ENCODE measurements around the gene C17orf50. TPM values are rescaled to one million over a fixed set of nuclear protein-coding genes. Genes with fewer than 3 reads are reported as not detected.

Gene C17orf50
- total RNA-seq, 3 donors from 2014 or later: not detected

DNA sequence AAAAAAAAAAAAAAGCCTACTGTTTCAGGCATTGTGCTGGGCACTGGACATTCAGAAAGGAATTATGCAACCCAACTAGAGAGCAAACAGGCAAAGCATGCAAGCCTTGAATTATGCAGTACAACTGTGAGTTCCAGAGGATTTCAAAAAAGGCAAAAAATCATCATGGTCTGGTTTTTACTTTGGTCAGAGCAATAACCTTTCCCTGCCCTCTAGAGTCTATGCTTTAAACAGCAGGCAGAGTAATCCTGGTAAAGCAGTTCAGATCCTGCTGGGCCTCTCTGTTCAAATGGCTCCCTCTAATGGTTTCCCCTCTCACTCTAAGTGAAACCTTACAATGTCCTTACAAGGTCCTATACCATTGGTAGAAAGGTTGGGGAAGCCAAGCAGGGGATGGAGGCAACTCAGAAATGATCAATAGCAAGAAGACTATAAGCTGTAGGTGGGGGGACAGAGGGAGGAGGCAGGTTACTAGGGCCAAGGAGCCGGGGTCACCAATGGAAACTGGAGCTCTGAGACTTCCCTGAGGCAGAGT is 44.0 kb downstream of the C17orf50 start:
- Histone ChIP-seq H3K27me3 (no peaks in the 10 kb centered on the region), H3K4me3 (no peak overlapping the region), H3K36me3 (no peaks in the 10 kb centered on the region), H3K27ac (no peak overlapping the region), H3K9me3 (no peaks in the 10 kb centered on the region), H3K4me1 (peaks cover 0 to 6% of the 10 kb centered on the region in 2 donors)
- intact Hi-C loops (cut with DNase I; ENCODE audit: low total_unique reads): loop anchor here (5.0 kb wide), 1 partner anchor 37 kb away; no protein-coding TSS in a partner anchor
- peak; percentile 36 to 84 (median 75) for TF ChIP-seq CTCF (IDR thresholded peaks at IDR 0.05)
- TF ChIP-seq POLR2AphosphoS5 (IDR thresholded peaks at IDR 0.05): no peak
- DNase-seq (ENCODE audit: low spot score in 2 of 2): no peak

DNA sequence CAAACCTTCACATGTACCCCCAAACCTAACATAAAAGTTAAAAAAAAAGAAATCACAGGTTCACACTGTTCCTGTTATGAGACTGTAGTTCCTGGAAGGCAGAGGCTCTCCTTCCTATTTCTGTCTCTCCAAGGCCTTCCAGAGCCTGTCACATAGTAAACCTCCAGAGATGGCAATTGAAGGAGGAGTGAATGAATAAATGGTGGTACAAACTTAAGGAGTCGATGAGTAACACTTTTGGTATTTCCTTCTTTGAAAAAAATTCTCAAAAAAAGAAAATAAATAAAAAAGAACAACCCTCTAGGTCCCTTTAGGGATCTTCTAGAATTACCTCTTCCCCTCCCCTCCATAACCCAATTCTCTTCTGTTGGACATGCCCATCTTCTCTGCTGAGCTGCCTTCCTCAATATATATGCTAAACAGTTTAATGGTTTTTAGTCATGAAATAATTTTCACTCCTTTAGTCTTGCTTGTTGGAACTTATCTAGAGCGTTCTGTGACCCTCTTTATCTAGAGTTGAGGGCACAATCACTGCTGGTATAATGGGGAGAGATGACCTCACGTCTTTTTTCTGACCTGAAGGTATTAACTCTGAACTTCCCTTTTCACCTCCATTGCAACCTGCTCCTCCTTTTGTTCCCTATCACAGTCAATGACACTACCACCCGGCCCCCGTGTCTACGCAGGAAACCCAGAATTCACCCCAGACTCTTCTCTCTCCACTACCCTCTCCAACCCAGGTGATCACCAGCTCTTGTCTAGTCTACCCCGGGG is 46.9 kb downstream of the C17orf50 start:
- peaks cover 0 to 4% of the 10 kb centered on the region in 2 donors for H3K4me1 ChIP-seq
- no peak overlapping the region for H3K27ac ChIP-seq
- TF ChIP-seq POLR2A (IDR thresholded peaks at IDR 0.05) (no peak), POLR2AphosphoS5 (IDR thresholded peaks at IDR 0.05) (no peak), CTCF (IDR thresholded peaks at IDR 0.05) (no peak)
- H3K36me3 ChIP-seq: no peaks in the 10 kb centered on the region
- no peak for DNase-seq (ENCODE audit: low spot score in 2 of 2)
- no peaks in the 10 kb centered on the region for H3K9me3 ChIP-seq
- intact Hi-C loops (cut with DNase I; ENCODE audit: low total_unique reads): loop anchor here (5.0 kb wide), 1 partner anchor 40 kb away; no protein-coding TSS in a partner anchor
- no peak overlapping the region for H3K4me3 ChIP-seq
- no peaks in the 10 kb centered on the region for H3K27me3 ChIP-seq

- peak overlapping the region; percentile 92 to 97 for H3K27ac ChIP-seq
Observed at GRCh38 chr17:35808240-35808961, 47.7 kb downstream of the C17orf50 start.

GRCh38 chr17:35808962-35809854 is 48.5 kb downstream of the C17orf50 start, which contains the start of gene TAF15:
TSS of gene TAF15 (plus strand) at chr17:35809484. CDS start at chr17:35809570, 86 bp downstream.
- Histone ChIP-seq H3K27me3 (no peaks in the 10 kb centered on the region), H3K4me1 (peaks cover 0 to 4% of the 10 kb centered on the region in 2 donors), H3K9me3 (no peaks in the 10 kb centered on the region), H3K4me3 (peak within 1 kb of the TSS; percentile 65 to 89 (median 83)), H3K27ac (peak within 1 kb of the TSS; percentile 92 to 97), H3K36me3 (no peaks in the 10 kb centered on the region)
- intact Hi-C loops (cut with DNase I; ENCODE audit: low total_unique reads): loop anchor here (5.0 kb wide), 1 partner anchor 42 kb away; no protein-coding TSS in a partner anchor
- TF ChIP-seq POLR2AphosphoS5 (IDR thresholded peaks at IDR 0.05) (peak; percentile 99 to 100 (median 99)), CTCF (IDR thresholded peaks at IDR 0.05) (peak; percentile 69 to 81 (median 70)), POLR2A (IDR thresholded peaks at IDR 0.05) (peak; percentile 98)
- peak; percentile 96 for DNase-seq (ENCODE audit: low spot score in 2 of 2)

More at GRCh38 chr17:35808240-35808961, 47.7 kb downstream of the C17orf50 start:
- no peaks in the 10 kb centered on the region for H3K36me3 ChIP-seq
- intact Hi-C loops (cut with DNase I; ENCODE audit: low total_unique reads): loop anchor here (5.0 kb wide), 1 partner anchor 41 kb away; no protein-coding TSS in a partner anchor
- H3K9me3 ChIP-seq: no peaks in the 10 kb centered on the region
- H3K4me1 ChIP-seq: peaks cover 0 to 4% of the 10 kb centered on the region in 2 donors
- no peaks in the 10 kb centered on the region for H3K27me3 ChIP-seq
- no peak for DNase-seq (ENCODE audit: low spot score in 2 of 2)
- TF ChIP-seq POLR2A (IDR thresholded peaks at IDR 0.05) (no peak), CTCF (IDR thresholded peaks at IDR 0.05) (no peak), POLR2AphosphoS5 (IDR thresholded peaks at IDR 0.05) (no peak)
- peak overlapping the region; percentile 65 to 89 (median 83) for H3K4me3 ChIP-seq

All from breast epithelium (tissue), 4 donors.